HG03097 (cell line): ENCODE results near the gene INPP5A.
"Not testable (repeated sequence)": the region's sequence is repeated elsewhere in the genome, so short reads cannot be mapped to it uniquely, and the experiment has no call there.

Experiments
- ATAC-seq: cut with Tn5 transposase; IDR thresholded peaks from one replicate; pipeline ENCODE4 v1.9.1; 2021; ENCODE audit not compliant: unreplicated experiment, low FRiP score

INPP5A gene

DNA sequence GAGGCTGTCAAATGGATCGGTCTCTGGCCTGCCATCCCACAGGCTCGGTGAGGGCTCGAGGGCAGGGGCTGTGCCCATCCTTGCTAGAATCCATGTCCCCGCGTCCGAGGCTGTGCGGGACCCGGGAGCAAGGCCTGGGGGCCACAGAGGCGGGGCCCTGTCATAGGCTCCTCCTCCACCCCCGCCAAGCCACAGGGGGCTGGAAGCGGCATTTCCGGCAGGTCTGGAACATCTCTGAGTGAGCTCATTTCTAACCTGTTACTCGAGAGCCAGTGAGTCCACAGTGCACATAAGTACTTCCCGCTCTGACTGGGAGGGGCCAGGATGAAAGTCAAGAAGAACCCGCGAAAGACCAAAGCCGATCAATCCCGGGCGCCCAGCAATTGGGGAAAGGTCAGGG lies 190.7 kb downstream of the INPP5A start:
- ATAC-seq: no peak

DNA sequence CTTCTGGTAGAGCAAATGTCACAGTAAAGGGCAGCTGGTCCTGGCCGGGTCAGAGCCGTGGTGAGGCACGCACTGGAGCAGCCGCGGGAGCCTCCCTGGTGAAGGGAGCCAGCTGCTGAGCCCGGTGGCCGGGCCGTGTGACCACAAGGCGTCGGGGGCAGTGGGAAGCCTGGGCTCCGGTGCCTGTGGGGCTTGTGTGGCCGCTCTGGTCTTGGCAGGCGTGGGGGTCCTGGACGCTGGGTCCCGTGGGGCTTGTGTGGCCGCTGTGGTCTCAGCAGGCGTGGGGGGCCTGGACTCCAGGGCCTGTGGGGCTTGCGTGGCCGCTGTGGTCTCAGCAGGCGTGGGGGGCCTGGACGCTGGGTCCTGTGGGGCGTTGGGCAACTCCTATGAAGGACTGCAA lies 191.2 kb downstream of the INPP5A start:
- ATAC-seq: no peak

DNA sequence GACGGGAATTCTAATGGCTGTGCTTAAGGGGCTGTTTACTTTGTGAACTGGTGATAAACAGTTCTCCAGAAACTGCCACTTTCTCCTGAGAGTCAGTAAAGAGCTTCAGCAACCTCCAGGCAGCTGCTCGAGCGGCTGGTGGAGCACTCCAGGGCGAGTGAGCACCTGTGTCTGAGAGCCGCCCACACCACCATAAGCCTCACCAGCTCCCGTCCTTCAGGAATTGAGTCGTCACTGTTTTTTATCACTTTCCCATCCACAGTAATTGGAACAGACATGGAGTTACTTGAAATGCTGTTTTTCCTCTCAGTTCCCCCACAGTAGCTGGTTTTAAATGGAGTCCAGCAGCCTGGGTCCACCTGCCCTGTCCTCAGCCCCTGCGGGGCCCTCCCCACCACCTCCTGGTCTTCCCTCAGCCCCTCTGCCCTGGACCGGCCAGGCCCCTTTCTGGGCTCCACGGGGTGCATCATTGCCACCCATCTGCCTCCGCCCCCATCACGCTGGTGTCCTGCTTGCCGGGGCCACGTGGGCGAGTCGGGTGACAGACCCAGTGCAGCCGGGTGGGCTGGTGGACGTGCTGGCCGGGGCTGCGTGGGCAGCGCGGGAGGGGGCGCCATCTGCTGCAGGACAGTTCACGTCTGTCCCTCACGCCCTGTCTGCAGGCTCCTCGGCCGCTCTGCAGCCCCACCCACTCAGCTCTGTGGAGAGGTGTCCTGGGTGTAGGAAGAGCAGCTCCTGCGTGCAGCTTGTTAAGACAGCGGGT lies 192.4 kb downstream of the INPP5A start:
- no peak for ATAC-seq

DNA sequence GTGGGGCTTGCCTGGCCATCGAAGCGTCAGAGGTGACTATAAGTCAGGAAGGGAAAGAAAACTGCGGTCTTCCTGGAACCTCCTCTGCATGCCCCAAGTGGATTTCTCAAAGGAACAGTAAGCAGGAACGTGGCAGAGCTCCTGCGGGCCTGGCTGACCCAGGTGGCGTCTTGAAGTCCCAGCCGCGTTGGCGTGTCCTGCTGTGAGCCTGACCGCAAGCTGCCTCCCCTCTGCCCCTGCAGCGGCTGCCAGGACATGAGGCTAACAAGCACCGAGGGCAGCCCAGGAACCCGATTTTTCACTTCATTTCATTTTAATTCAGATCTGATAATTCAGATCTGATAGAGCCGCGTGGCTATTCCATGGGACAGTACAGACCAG lies 193.0 kb downstream of the INPP5A start:
- no peak for ATAC-seq

DNA sequence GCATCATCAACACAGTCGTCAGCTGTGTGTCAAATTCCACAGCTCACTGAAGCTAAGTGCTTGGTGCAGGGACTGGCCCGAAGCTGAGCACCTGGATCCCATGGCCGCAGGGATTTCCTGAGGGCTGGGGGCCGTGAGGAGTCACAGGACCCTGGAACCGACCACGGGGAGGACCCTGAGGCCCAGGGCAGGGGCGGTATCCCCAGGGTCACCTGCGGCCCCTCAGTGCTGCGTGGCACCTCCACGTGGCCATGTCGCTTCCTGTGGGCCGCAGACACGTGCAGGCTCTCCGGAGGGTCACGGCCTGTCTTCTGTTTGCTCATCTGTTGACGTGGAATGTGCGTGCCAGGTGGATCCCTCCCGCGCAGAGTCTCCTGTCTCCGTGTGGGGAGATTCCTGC lies 194.9 kb downstream of the INPP5A start:
- no peak for ATAC-seq

DNA sequence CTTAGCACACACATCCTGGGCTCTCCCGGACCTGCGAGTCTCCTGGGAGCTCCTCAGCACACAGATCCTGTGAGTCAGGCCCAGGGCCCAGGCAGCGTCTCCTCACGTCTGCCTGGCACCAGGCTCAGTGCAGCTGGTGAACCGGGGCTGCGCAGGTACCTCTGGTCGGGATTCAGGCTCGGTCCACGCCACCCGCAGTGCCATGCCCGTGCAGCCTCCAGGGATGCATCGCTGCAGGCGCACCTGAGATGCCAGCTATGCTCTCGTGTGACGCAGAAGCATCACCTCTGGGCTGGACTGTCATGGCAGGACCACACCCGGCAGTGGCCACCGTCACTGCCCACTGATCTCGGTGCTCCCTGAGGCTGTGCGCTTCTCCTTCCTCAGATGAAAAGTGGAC lies 196.3 kb downstream of the INPP5A start:
- no peak for ATAC-seq

DNA sequence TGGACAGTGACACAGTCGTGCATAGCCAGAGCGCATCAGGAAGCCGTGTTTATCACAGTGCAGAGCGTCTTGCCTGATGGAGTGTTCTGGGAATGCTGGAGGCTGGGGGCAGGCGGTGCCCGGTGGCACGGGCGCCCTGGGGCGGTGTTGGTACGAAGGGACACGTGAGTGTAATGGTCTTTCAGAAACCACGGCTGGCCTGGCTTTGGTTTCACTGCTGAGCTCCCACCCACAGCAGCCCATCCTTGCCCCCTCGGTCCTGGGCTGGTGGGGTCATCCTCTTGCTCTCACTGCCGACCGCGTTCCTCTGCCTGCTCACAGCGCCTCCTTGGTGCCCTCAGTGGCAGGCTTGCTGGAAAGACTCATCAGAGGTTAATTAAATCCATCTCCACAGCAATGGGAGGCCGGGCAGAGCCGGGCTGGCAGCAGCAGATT lies 197.8 kb downstream of the INPP5A start:
- no peak for ATAC-seq

DNA sequence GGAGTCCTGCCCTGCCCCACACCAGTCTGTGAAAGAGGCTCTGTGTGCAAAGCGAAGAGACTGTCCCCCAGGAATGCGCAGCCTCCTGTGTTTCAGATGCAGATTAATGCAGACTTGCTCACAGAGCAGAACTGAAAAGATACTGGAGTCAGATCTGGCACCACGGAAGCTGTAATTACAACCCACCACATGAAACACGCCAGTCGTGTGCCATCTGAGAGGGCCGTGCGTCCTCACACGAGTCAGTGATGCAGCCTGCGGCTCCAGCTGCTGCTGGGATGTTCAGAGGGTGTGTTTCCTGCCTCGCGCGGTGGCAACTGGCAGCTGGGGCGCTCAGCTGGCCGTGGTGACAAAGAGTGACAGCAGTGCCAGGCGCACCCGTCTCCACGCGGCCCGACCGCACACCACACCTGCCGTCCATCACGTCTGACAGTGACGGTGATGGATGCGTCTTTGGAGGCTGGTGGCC lies 198.4 kb downstream of the INPP5A start:
- no peak for ATAC-seq

DNA sequence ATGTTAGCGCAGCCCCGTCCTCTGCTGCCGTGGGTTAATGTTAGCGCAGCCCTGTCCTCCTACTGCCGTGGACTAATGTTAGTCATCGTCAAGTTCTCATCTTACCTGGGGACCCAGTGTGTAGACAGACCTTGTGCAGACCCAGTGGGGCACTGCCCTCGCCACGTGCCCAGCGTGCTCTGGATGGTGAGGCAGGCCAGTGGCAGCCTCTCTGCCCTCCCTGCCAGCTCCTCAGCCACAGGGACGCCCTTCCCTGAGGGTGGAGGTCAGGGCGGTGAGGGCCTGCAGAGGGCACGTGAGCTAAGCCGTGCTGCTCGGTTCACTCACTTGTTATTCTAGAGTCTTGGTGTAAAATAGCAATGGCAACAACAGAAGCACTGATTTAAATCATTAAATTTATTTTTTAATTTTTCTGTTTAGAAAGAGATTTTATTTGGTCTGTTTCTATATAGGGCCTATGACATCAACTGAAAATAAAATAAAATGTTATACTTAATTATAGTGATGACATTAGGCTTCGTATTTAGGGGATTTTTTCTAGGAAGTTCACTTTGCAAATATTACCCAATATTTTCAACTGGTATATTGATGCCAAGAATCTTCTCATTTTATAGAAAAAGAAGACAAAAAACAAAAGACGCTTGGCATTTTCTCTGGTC lies 199.9 kb downstream of the INPP5A start:
- ATAC-seq: no peak

DNA sequence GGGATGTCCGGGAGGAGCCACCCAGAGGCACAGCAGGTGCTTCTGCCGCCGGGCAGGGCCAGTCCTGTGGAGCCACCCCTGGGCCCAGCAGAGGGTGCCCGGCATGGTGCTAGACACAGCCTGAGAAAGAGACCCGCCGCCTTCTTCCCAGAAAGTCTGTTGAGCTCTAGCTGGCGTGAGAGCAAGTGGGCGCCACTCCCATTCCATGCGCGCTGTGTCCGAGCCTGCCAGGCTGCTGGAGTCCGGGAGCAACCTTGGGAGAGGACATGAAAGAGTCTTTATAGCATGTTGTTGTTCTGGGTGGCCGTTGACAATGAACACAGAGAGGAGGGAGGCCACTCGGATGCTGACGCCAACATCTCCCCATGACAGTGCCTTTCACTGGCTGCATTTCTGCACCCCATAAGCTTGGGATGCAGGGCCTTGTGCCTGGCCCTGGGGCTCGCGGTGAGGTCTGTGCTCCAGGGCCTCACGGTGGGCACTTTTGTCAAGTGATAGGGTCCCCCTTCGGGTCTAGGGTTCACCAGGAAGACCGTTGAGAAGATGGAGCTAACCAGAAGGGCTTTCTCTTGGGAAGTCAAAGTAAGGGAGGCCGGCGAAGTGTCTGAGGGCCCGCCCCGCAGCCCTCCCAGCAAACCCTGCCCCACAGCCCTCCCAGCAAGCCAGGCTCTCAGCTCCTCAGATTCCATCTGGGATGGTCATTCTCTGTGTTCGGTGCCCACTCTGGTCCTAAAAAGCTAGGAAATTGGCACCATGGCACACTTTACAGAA lies 201.1 kb downstream of the INPP5A start:
- ATAC-seq: no peak

DNA sequence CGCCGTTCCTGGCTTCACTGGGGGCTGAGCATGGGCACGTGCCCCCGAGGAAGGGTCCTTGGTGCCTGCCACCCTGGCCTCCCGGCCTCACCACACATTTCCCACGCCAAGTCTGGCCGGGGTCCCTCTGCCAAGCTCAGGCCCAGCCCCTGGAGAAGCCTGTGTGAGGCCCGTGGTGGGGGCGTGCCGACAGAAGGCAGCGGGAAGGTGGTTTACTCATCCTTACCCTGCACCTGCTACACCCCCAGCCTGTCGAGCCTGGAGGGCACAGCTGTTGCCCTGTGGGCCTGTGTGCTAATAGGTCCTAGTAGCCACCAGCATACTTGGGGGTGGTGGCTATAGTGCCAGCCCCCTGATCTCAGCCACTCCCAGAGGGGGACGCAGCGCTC lies 201.6 kb downstream of the INPP5A start:
- no peak for ATAC-seq

DNA sequence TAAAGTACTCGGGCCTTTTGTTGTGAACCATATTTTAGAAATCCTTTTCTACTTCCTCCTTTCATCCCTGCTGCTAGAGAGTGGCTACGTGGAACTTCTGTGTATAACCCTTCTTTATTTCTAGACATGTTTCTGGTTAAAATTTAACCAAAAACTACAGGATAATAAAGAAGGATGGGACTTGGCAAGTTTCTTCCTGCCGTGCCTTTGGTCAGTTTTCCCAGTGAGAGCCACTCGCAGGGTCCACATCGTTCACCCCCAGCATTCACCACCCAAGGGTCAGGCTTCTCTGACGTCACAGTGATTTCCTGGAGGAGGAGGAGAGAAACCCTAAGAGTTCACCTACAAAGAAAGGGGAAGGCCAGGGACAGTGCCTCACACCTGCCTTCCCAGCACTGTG lies 203.0 kb downstream of the INPP5A start:
- ATAC-seq: no peak

DNA sequence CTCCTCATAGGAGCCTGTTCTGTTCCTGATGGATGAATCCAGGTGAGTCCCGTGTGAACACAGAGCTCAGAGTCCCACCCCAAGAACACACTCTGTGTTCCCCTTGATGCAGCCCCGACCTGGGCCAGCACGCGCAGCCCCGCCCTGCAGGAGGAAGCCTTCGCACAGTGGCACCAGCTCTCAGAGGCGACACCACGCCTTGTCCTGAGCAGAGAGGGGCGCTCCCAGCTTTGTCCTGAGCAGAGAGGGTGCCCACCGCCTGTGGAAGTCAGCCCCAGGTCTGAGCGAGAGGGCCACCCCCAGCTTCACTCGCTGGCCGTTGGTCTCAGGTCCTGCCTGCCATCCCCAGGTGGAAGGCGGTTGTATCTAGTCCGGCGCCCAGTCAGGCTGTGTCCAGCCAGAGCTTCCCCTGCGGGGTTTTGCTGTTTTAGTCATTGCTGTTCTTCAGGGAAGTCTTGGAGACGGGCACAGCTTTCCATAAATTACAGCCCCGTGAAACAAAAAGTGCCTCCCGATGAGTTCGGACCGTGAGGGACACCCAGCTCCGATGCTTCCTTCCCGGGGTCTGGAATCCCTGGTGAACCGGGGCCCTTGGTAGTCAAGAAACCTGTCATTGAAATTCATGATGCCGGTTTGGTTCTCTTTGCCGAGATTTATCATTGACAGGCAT lies 204.7 kb downstream of the INPP5A start:
- ATAC-seq: no peak

DNA sequence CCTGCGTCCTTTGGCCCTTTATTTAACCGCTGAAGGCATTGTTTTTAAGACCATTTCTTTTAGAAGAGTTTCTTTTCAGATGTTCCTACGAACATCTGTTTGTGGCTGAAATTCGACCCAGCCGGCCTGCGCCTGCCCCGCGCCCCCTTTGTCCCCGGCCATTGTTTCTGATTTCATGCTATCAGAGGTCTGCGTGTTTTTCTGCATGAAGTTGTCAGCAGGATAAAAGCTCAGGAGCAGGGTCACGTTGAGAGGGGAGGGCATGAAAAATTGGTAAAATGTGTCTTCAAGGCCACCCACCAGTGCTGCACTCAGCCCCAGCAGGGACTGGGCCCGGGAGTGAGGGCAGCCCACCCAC lies 205.2 kb downstream of the INPP5A start:
- ATAC-seq: no peak

DNA sequence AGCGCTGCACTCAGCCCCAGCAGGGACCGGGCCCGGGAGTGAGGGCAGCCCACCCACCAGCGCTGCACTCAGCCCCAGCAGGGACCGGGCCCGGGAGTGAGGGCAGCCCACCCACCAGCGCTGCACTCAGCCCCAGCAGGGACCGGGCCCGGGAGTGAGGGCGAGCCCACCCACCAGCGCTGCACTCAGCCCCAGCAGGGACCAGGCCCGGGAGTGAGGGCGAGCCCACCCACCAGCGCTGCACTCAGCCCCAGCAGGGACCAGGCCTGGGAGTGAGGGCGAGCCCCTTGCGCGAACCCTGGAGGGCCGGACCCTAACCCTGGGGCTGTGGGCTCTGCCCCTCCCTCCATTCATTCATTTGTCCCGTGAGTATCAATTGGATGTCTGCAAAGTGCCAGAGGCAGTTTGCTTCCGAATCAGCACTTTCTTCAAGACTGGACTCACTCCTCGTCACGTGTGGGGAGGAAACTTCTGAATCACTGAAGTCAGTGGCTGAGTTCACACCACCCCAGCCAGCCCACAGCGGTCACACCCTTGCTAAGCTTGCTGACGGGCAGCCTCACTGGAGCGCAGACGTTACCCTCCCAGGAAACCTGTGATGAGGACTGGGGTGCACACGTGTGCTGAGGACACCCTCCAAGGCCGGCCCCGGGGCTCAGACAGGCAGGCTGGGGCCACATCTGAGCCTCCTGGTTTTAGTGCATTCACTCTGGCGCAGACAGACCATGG lies 205.8 kb downstream of the INPP5A start:
- ATAC-seq: not testable (repeated sequence)

DNA sequence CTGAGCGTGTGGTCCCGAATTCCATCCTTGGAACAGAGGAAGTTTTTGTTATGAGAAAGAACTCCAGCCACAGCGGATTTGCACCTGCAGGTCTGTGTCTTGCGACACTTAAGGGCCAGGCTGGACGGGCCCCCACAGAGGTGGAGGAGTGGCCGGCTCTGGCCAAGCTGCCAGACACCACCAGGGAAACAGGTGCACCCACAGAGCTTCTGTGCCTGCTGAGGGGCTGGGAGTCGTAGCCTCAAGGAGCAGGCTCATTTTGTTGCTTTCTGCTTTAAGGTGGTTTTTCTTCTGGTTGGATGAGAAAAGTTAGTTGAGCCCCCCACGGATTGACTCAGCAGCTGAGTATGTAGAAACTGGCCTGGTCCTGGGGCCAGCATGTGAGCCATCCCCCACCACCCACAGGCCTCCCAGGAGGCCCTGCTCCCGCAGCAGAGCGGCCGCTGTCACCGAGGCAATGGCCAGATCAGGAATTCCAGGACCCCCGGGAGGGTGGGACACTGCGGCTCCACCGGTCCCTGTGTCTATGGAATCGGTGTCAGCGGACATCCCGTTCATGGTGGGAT lies 206.4 kb downstream of the INPP5A start:
- no peak for ATAC-seq

DNA sequence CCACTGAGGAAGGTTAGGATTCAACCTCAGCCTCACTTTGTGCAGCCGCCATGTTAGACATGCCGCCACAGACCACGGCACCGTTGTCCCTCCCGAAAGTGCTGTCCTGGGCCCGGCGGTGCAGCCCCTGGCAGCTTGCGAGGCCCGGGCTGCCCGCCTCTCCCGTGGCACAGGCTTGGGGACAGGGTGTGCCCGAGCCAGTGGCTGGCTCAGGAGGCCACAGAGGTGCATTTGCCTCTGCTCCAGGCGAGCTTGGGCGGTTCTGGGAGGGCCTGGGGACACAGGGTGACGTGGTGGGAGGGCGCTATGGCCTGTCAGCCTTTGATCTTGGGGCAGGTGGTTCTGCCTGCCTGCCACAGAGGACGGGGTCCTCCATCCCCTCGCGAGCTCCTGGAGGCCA lies 207.3 kb downstream of the INPP5A start:
- ATAC-seq: no peak

DNA sequence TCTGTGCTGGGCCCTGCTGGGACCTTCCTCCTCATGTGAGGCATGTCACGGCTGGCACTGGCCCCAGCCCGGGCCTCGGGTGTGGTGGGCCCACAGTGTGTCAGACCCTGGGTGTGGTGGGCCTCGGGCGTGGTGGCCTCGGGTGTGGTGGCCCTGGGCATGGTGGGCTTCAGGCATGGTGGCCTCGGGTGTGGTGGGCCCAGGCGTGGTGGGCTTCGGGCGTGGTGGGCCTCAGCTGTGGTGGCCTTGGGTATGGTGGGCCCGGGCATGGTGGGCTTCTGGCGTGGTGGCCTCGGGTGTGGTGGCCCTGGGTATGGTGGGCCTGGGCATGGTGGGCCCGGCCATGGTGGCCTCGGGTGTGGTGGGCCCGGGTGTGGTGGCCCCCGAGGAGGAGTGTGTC lies 207.9 kb downstream of the INPP5A start:
- ATAC-seq: no peak

DNA sequence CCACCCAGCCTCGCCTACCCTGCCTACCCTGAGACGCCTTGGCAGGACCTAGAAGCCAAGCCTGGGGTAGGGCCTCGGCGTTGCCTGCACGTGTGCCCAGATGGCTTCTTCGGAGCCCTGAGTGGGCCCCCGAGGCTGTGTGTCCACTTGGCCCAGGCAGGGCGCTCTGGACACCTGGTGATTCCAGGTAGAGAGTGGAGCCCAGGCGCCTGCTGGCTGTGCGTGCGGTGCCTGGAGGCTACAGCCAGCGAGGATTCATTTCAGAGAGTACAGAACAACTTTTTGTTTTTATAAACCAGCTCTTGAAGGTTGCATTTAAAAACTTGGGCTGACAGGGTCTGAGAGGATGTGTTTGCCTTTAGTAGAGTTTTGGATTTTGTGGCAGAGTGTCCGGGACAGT lies 208.4 kb downstream of the INPP5A start:
- no peak for ATAC-seq

DNA sequence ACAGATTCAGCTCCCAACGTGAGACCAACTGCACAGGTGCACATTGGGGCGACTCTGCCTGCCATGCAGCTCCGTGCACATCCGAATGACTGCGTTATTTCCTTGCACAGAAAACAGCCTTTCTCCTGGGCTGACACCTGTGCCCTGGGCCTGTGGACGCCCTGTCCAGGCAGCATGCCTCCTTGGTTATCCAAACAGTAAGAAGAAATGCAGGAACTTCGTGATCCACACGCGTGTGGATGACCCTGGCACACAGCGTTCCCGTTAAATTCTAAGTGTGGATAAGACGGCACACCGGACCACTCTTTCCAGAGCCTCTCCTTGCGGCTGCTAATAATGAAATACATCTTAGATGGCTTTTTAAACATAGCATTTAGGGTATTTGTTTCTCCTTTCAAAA lies 208.8 kb downstream of the INPP5A start:
- ATAC-seq: no peak
